SK-N-SH treated with all-trans-retinoic acid at 6 μM for 48 hours (cell line): Measurements from ENCODE around the gene PSMA2.

ENCODE experiments used
- ATAC-seq: fragments of 200-7000 bp; cut with Tn5 transposase; 3 replicates; pipeline ENCODE4 v1.9.1; 2020; ENCODE audit warnings: mild to moderate bottlenecking, moderate library complexity
- ARNTL ChIP-seq: fragments of 450-650 bp; formaldehyde crosslinking; IDR thresholded peaks from 2 replicates; pipeline ENCODE4 v1.5.0; 2020; ENCODE audit warnings: low read depth, mild to moderate bottlenecking, moderate library complexity, borderline replicate concordance
- BACH2 ChIP-seq: fragments of 250-450 bp; sonication (Bioruptor Pico); IDR thresholded peaks from 2 replicates; pipeline ENCODE4 v1.9.0; 2021; ENCODE audit warnings: mild to moderate bottlenecking, borderline replicate concordance
- ESRRG ChIP-seq: fragments of 250-450 bp; sonication (Bioruptor Pico); IDR thresholded peaks from 2 replicates; pipeline ENCODE4 v1.6.1; 2021; ENCODE audit warnings: mild to moderate bottlenecking
- ISL1 ChIP-seq: fragments of 250-450 bp; sonication (Bioruptor Pico); IDR thresholded peaks from 2 replicates; pipeline ENCODE4 v2.1.2; 2022; ENCODE audit warnings: mild to moderate bottlenecking, moderate library complexity
- OSR1 ChIP-seq: fragments of 250-450 bp; sonication (Bioruptor Pico); IDR thresholded peaks from 2 replicates; pipeline ENCODE4 v1.8.0; 2022; ENCODE audit warnings: moderate library complexity, mild to moderate bottlenecking, inconsistent platforms
- PPARA ChIP-seq: fragments of 250-450 bp; sonication (Bioruptor Pico); IDR thresholded peaks from 2 replicates; pipeline ENCODE4 v1.5.0; 2020; ENCODE audit warnings: mild to moderate bottlenecking, borderline replicate concordance
- RARB ChIP-seq: fragments of 250-450 bp; sonication (Bioruptor Pico); IDR thresholded peaks from 2 replicates; pipeline ENCODE4 v1.8.0; 2021; ENCODE audit warnings: mild to moderate bottlenecking, moderate library complexity
- TCF4 ChIP-seq: fragments of 250-450 bp; sonication (Bioruptor Pico); IDR thresholded peaks from 2 replicates; pipeline ENCODE4 v1.8.0; 2021; ENCODE audit warnings: mild to moderate bottlenecking, moderate library complexity, borderline replicate concordance
- TOX ChIP-seq: fragments of 250-450 bp; sonication (Bioruptor Pico); IDR thresholded peaks from 2 replicates; pipeline ENCODE4 v1.8.0; 2021; ENCODE audit warnings: mild to moderate bottlenecking, moderate library complexity, borderline replicate concordance
- ZFP3 ChIP-seq: fragments of 250-450 bp; sonication (Bioruptor Pico); IDR thresholded peaks from 2 replicates; pipeline ENCODE4 v1.5.0; 2020; ENCODE audit warnings: mild to moderate bottlenecking, moderate library complexity
- ZFP30 ChIP-seq: fragments of 450-650 bp; formaldehyde crosslinking; IDR thresholded peaks from 2 replicates; pipeline ENCODE4 v1.5.0; 2022; ENCODE audit warnings: mild to moderate bottlenecking, moderate library complexity
- ZNF70 ChIP-seq: fragments of 450-650 bp; formaldehyde crosslinking; IDR thresholded peaks from 2 replicates; pipeline ENCODE4 v1.5.0; 2020; ENCODE audit warnings: mild to moderate bottlenecking, moderate library complexity
- ZNF8 ChIP-seq: fragments of 450-650 bp; formaldehyde crosslinking; IDR thresholded peaks from 2 replicates; pipeline ENCODE4 v1.5.0; 2020; ENCODE audit warnings: mild to moderate bottlenecking, moderate library complexity
- TF ChIP-seq, protein P1 (sequence below): fragments of 250-450 bp; sonication (Bioruptor Pico); IDR thresholded peaks from 2 replicates; pipeline ENCODE4 v1.5.0; 2020; ENCODE audit warnings: mild to moderate bottlenecking, moderate library complexity
- TF ChIP-seq, protein P2 (sequence below): fragments of 250-450 bp; sonication (Bioruptor Pico); IDR thresholded peaks from 2 replicates; pipeline ENCODE4 v1.8.0; 2021; ENCODE audit warnings: low read depth, mild to moderate bottlenecking, moderate library complexity, borderline replicate concordance
- TF ChIP-seq, protein P3 (sequence below): fragments of 250-450 bp; sonication (Bioruptor Pico); IDR thresholded peaks from 2 replicates; pipeline ENCODE4 v1.5.1; 2021; ENCODE audit warnings: mild to moderate bottlenecking, moderate library complexity
- TF ChIP-seq, protein P4 (sequence below): fragments of 250-450 bp; sonication (Bioruptor Pico); IDR thresholded peaks from 2 replicates; pipeline ENCODE4 v1.5.1; 2020; ENCODE audit warnings: low read depth, mild to moderate bottlenecking, moderate library complexity
- TF ChIP-seq, protein P5 (sequence below): fragments of 250-450 bp; sonication (Bioruptor Pico); IDR thresholded peaks from 2 replicates; pipeline ENCODE4 v1.8.0; 2020; ENCODE audit warnings: mild to moderate bottlenecking, moderate library complexity, borderline replicate concordance

The PSMA2 gene

DNA sequence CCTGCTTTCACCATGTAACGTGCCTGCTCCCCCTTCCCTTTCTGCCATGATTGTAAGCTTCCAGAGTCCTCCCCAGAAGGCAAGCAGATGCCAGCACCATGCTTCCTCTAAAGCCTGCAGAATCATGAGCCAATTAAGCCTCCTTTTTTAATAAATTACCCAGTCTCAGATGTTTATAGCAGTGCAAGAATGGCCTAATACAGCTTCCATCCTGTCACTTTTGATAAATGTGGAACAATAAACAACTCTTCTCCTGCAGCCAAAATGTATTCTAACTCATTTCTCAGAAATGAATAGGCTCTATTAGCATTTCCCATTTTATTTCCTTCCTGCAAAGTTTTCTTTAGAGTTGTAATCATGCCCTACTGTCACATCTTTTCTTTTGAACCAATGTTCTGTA is 63.5 kb downstream of the PSMA2 start:
- no peak for TF ChIP-seq RARB (CRISPR knock-in tag)
- TF ChIP-seq, protein P1, sequence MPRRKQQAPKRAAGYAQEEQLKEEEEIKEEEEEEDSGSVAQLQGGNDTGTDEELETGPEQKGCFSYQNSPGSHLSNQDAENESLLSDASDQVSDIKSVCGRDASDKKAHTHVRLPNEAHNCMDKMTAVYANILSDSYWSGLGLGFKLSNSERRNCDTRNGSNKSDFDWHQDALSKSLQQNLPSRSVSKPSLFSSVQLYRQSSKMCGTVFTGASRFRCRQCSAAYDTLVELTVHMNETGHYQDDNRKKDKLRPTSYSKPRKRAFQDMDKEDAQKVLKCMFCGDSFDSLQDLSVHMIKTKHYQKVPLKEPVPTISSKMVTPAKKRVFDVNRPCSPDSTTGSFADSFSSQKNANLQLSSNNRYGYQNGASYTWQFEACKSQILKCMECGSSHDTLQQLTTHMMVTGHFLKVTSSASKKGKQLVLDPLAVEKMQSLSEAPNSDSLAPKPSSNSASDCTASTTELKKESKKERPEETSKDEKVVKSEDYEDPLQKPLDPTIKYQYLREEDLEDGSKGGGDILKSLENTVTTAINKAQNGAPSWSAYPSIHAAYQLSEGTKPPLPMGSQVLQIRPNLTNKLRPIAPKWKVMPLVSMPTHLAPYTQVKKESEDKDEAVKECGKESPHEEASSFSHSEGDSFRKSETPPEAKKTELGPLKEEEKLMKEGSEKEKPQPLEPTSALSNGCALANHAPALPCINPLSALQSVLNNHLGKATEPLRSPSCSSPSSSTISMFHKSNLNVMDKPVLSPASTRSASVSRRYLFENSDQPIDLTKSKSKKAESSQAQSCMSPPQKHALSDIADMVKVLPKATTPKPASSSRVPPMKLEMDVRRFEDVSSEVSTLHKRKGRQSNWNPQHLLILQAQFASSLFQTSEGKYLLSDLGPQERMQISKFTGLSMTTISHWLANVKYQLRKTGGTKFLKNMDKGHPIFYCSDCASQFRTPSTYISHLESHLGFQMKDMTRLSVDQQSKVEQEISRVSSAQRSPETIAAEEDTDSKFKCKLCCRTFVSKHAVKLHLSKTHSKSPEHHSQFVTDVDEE (CRISPR knock-in tag), result no peak
- TF ChIP-seq, protein P2, sequence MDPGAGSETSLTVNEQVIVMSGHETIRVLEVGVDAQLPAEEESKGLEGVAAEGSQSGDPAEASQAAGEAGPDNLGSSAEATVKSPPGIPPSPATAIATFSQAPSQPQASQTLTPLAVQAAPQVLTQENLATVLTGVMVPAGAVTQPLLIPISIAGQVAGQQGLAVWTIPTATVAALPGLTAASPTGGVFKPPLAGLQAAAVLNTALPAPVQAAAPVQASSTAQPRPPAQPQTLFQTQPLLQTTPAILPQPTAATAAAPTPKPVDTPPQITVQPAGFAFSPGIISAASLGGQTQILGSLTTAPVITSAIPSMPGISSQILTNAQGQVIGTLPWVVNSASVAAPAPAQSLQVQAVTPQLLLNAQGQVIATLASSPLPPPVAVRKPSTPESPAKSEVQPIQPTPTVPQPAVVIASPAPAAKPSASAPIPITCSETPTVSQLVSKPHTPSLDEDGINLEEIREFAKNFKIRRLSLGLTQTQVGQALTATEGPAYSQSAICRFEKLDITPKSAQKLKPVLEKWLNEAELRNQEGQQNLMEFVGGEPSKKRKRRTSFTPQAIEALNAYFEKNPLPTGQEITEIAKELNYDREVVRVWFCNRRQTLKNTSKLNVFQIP, result no peak
- TF ChIP-seq, protein P3, sequence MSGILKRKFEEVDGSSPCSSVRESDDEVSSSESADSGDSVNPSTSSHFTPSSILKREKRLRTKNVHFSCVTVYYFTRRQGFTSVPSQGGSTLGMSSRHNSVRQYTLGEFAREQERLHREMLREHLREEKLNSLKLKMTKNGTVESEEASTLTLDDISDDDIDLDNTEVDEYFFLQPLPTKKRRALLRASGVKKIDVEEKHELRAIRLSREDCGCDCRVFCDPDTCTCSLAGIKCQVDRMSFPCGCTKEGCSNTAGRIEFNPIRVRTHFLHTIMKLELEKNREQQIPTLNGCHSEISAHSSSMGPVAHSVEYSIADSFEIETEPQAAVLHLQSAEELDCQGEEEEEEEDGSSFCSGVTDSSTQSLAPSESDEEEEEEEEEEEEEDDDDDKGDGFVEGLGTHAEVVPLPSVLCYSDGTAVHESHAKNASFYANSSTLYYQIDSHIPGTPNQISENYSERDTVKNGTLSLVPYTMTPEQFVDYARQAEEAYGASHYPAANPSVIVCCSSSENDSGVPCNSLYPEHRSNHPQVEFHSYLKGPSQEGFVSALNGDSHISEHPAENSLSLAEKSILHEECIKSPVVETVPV (CRISPR knock-in tag), result no peak
- TF ChIP-seq, protein P4, sequence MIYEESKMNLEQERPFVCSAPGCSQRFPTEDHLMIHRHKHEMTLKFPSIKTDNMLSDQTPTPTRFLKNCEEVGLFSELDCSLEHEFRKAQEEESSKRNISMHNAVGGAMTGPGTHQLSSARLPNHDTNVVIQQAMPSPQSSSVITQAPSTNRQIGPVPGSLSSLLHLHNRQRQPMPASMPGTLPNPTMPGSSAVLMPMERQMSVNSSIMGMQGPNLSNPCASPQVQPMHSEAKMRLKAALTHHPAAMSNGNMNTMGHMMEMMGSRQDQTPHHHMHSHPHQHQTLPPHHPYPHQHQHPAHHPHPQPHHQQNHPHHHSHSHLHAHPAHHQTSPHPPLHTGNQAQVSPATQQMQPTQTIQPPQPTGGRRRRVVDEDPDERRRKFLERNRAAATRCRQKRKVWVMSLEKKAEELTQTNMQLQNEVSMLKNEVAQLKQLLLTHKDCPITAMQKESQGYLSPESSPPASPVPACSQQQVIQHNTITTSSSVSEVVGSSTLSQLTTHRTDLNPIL (CRISPR knock-in tag), result no peak
- TF ChIP-seq ZFP30 (CRISPR knock-in tag), result no peak
- no peak for TF ChIP-seq TCF4 (CRISPR knock-in tag)
- TF ChIP-seq ZFP3, result no peak
- TF ChIP-seq OSR1 (CRISPR knock-in tag), result no peak
- TF ChIP-seq, protein P5, sequence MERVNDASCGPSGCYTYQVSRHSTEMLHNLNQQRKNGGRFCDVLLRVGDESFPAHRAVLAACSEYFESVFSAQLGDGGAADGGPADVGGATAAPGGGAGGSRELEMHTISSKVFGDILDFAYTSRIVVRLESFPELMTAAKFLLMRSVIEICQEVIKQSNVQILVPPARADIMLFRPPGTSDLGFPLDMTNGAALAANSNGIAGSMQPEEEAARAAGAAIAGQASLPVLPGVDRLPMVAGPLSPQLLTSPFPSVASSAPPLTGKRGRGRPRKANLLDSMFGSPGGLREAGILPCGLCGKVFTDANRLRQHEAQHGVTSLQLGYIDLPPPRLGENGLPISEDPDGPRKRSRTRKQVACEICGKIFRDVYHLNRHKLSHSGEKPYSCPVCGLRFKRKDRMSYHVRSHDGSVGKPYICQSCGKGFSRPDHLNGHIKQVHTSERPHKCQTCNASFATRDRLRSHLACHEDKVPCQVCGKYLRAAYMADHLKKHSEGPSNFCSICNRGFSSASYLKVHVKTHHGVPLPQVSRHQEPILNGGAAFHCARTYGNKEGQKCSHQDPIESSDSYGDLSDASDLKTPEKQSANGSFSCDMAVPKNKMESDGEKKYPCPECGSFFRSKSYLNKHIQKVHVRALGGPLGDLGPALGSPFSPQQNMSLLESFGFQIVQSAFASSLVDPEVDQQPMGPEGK, result no peak
- TF ChIP-seq ZNF8 (CRISPR knock-in tag), result no peak
- no peak for TF ChIP-seq ISL1 (CRISPR knock-in tag)
- TF ChIP-seq ESRRG, result no peak
- no peak for TF ChIP-seq PPARA (CRISPR knock-in tag)
- no peak for TF ChIP-seq ZNF70 (CRISPR knock-in tag)
- no peak for TF ChIP-seq TOX
- TF ChIP-seq BACH2 (CRISPR knock-in tag), result no peak
- TF ChIP-seq ARNTL, result no peak
- no peak for ATAC-seq
